Central memory CD8-positive, alpha-beta T cell (primary cell): ENCODE data around the gene MTCH2.

Experiments
- ATAC-seq: fragments of 150-1000 bp; cut with Tn5 transposase; replicated peaks from 2 replicates; pipeline ENCODE4 v1.10.0; 2022; ENCODE audit warnings: mild to moderate bottlenecking, moderate FRiP score, moderate number of reproducible peaks; ENCODE audit not compliant: poor library complexity, severe bottlenecking; ENCODE audit errors: extremely low read depth
- DNase-seq, 2 donors: peaks; one replicate each; pipeline ENCODE4 v3.0.0; 2021; ENCODE audit warnings: low spot score in 2 of 2
- H3K27ac Mint-ChIP-seq: one replicate; pipeline ENCODE4 v1.8.0; 2022; ENCODE audit warnings: low read depth, mild to moderate bottlenecking, moderate library complexity, mixed read lengths
- H3K27me3 Mint-ChIP-seq: one replicate; pipeline ENCODE4 v1.8.0; 2022; ENCODE audit warnings: mixed read lengths
- H3K36me3 Mint-ChIP-seq: one replicate; pipeline ENCODE4 v1.8.0; 2022; ENCODE audit warnings: mild to moderate bottlenecking, moderate library complexity, mixed read lengths; ENCODE audit not compliant: insufficient read depth
- H3K4me1 Mint-ChIP-seq: one replicate; pipeline ENCODE4 v1.8.0; 2022; ENCODE audit warnings: mixed read lengths
- H3K4me3 Mint-ChIP-seq: one replicate; pipeline ENCODE4 v1.8.0; 2022; ENCODE audit warnings: mild to moderate bottlenecking, moderate library complexity, mixed read lengths
- H3K9me3 Mint-ChIP-seq: one replicate; pipeline ENCODE4 v1.8.0; 2022; ENCODE audit warnings: mixed read lengths

Gene MTCH2

DNA sequence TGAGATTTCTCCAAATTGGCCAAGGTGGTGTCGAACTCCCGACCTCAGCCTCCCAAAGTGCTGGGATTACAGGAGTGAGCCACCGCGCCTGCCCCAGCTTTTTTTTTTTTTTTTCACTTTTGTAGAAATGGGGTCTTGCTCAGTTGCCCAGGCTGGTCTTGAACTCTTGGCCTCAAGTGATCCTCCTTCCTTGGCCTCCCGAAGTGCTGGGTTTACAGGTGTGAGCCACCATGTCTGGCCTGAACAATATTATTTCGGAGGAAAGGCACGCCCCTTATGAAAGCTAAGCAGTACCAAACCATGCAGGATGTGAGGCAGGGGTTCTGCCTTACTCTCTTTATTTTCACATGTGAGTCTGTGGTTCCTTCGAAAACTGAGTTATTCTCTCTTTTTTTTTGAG, 16.1 kb downstream of the MTCH2 start:
- no peaks in the 10 kb centered on the region for H3K27me3 Mint-ChIP-seq
- H3K4me1 Mint-ChIP-seq = no peaks in the 10 kb centered on the region
- H3K4me3 Mint-ChIP-seq = no peak overlapping the region
- DNase-seq = no peak
- ATAC-seq = no peak
- no peaks in the 10 kb centered on the region for H3K9me3 Mint-ChIP-seq
- peaks cover 54% of the 10 kb centered on the region for H3K36me3 Mint-ChIP-seq
- no peak overlapping the region for H3K27ac Mint-ChIP-seq

DNA sequence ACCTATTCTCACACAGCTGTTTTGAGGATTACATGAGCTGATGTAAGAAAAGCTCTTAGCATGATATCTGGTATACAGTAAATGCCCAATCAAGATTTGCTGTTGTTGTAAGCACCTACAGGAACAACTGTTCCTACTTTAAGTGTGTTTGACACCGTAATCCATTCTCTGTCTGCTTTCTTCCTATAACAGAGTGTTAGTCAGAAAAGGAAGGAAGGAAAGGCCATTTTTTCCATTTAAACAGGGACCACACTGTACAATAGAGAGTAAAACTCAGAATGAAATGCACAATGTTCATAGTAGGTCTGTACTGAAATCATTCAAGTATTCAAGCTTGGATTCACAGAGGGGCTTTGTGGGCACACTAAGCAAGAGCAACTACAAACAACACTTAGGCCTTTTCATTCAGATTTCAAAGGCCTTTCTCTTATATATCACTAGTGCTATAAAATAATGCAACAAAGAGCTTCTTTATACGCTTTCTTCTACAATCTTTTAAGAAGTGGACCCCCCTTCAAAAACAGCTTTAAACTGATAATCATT, 21.5 kb downstream of the MTCH2 start:
- Mint-ChIP-seq H3K4me1 (no peaks in the 10 kb centered on the region), H3K4me3 (no peak overlapping the region), H3K36me3 (peaks cover 45% of the 10 kb centered on the region), H3K27me3 (no peaks in the 10 kb centered on the region), H3K27ac (no peak overlapping the region), H3K9me3 (no peaks in the 10 kb centered on the region)
- no peak for ATAC-seq
- no peak for DNase-seq

DNA sequence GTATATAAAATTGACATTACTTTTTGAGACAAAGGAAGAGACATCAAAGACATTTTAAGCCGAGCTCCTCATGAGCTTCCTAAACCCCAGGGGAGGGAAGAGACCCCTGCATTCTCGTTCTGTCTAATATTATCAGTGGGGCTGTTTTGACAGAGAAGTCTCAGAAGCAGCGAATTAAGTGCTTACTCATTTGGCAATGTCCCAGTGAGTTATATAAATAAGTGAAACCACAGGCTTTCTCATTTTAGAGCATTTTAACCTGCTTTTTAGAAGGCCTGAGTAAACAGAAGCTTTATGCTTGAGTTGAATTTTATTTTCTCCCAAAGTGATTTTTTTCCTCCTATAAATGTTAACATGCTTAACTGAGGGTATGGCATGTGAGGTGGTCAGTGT, 24.9 kb downstream of the MTCH2 start:
- DNase-seq (no peak), ATAC-seq (no peak)
- Mint-ChIP-seq H3K36me3 (peaks cover 36% of the 10 kb centered on the region), H3K27ac (no peak overlapping the region), H3K4me3 (no peak overlapping the region), H3K9me3 (no peaks in the 10 kb centered on the region), H3K4me1 (no peaks in the 10 kb centered on the region), H3K27me3 (no peaks in the 10 kb centered on the region)

DNA sequence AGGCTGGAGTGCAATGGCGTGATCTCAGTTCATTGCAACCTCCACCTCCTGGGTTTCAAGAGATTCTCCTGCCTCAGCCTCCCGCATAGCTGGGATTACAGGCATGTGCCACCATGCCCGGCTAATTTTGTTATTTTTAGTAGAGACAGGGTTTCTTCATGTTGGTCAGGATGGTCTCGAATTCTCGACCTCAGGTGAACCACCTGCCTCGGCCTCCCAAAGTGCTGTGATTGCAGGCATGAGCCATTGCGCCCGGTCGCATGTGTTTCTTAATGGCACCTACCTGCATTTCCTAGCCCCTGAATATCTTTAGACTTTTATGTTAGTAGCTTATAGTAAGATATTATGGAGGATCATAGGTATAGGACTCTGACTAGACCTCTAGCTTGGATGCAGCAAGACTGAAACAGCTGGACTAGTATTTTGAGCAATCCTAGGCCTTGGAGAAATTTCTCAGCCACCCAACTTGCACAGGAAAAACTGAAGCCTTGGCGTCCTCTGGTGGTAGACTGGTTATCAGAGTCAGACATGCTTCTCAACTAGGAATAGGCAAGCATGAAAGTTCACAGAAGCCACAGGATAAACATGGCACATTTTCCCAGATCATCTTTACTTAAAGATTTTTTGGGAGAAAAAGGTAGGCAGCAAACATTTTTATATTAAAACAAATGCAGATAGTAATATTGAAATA, 25.5 kb downstream of the MTCH2 start:
- H3K9me3 Mint-ChIP-seq = no peaks in the 10 kb centered on the region
- no peak for ATAC-seq
- H3K4me3 Mint-ChIP-seq = no peak overlapping the region
- H3K27ac Mint-ChIP-seq = no peak overlapping the region
- no peaks in the 10 kb centered on the region for H3K4me1 Mint-ChIP-seq
- H3K27me3 Mint-ChIP-seq = no peaks in the 10 kb centered on the region
- DNase-seq = no peak
- peaks cover 31% of the 10 kb centered on the region for H3K36me3 Mint-ChIP-seq

DNA sequence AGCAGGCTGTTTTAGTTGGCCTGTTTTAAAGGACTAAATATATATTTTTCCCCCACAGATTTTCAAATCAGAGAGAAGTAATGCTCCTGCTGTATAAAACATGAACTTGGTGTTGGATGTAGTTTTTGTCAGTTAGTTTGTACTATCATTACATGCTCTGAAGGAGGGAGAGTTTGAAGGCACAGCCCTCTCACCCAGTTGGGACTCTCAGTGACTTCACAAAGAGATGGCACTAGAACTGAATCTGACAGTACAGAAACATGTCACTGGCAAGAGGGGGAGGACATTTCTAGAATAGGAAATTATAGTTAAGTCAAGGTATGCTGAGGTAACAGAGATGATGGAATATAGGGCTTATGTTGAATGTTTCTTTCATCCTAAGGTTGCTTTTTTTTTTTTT, 27.1 kb downstream of the MTCH2 start:
- Mint-ChIP-seq H3K9me3 (no peaks in the 10 kb centered on the region), H3K4me3 (no peak overlapping the region), H3K36me3 (peaks cover 27% of the 10 kb centered on the region), H3K4me1 (no peaks in the 10 kb centered on the region), H3K27ac (no peak overlapping the region), H3K27me3 (no peaks in the 10 kb centered on the region)
- DNase-seq = no peak
- no peak for ATAC-seq

DNA sequence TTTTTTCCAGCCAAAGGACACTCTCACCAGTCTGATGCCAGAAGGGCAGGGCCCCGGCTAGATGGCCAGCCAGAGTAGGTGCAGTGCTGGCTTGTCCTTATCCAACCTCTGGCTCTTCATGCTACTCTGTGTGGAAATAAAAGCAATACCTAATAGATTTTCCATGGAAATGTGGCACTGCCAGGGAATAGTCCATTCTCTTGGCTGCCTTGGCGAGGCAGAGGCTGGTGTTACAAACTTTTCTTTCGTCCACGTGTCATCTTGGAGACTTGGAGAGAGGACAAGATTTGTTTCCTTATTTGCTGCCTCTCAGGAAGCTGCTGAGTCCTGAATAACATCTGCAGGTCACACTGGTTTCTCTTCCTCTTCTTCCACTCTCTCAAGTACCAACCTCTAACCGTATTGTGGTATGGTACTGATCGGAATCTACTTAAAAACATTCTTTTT, 31.0 kb downstream of the MTCH2 start:
- Mint-ChIP-seq H3K9me3 (no peaks in the 10 kb centered on the region), H3K4me3 (no peak overlapping the region), H3K27me3 (no peaks in the 10 kb centered on the region), H3K36me3 (peaks cover 5% of the 10 kb centered on the region), H3K4me1 (no peaks in the 10 kb centered on the region), H3K27ac (no peak overlapping the region)
- DNase-seq = no peak
- ATAC-seq = no peak

DNA sequence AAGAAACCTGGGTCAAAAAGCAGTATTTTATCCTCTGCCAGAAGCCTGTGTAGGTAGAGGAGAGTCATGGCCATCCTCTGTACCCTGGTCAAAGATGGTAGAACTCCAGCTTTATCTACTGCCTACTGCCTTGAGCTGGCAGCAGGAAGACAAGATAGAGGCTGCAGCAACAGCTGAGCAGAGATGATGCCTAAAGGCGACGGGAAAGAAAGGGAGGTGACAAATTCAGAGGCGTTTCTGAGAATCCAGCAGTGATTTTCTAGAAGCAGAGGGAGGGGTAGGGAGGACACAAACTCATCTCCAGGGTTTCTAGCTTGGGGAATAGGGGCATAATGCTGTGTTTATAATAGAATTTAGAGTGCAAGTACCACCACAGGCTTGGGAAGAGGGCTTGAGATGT, 32.7 kb downstream of the MTCH2 start:
- no peak overlapping the region for H3K27ac Mint-ChIP-seq
- DNase-seq = no peak

DNA sequence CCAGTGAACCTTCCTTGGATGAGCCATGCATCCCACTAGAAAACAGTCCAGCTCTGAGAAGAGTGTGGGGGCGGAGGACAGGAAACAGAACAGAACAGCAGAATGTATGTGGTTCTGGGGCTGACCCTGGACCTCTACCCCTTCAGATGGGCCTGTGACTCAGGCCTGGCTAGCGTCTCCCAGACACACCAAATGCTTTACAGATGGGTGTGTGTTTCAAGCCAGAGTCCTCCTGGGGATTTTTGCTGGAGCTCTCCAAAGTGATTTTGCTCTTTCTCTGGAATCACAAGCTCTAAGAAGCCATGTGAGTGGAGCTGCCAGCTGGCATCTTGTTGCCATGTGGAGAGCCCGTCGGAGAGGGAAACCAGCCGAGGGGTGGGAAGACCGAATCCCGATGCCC, 35.0 kb downstream of the MTCH2 start:
- Mint-ChIP-seq H3K4me1 (no peaks in the 10 kb centered on the region), H3K27ac (no peak overlapping the region), H3K4me3 (no peak overlapping the region), H3K27me3 (no peaks in the 10 kb centered on the region), H3K9me3 (no peaks in the 10 kb centered on the region), H3K36me3 (peaks cover 2% of the 10 kb centered on the region)
- ATAC-seq = no peak
- no peak for DNase-seq

More for the DNA sequence above, 32.7 kb downstream of the MTCH2 start:
- H3K36me3 Mint-ChIP-seq = peaks cover 1% of the 10 kb centered on the region
- no peak for ATAC-seq
- H3K27me3 Mint-ChIP-seq = no peaks in the 10 kb centered on the region
- no peak overlapping the region for H3K4me3 Mint-ChIP-seq
- H3K9me3 Mint-ChIP-seq = no peaks in the 10 kb centered on the region
- no peaks in the 10 kb centered on the region for H3K4me1 Mint-ChIP-seq

DNA sequence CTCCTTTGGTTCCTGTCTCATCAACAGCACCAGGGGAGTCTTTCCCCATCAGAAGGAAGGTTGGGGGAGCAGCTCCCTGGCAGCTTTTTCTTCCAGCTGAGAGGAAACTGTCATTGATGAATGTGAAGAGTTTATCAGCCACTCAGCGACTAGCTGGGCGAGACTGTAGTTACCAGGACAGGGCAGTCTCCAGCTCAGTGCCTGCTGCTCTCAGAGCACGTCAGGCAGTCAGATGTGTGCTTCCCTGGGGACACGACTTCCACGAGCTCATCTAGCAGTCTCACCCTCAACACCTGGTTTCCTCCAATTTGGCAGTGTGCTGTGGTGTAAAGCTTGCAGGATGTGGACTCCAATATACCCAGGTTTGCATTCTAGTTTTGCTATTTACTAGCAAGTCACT, 35.6 kb downstream of the MTCH2 start:
- Mint-ChIP-seq H3K27ac (no peak overlapping the region), H3K9me3 (no peaks in the 10 kb centered on the region), H3K4me3 (no peak overlapping the region), H3K27me3 (no peaks in the 10 kb centered on the region), H3K36me3 (peaks cover 2% of the 10 kb centered on the region), H3K4me1 (no peaks in the 10 kb centered on the region)
- DNase-seq (no peak), ATAC-seq (no peak)

DNA sequence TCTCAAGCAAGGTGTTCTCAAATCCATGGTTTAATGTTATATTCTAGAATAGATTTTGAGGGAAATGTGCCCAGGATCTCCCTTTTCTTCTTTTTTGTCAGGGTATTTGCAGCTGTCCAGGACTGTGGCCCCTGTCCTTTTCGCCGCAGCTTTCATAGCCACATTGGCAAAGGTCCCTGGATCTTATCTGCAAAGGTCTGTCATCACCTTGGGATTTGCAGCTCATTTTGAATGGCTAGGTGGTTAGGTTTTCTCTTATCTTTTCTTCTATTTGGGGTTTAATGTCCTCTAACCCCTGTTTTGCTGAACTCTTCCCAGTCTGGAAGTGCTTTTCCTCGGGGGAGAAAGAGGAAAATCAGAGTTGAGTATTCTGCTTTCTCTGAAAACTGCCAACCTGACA, 36.4 kb downstream of the MTCH2 start:
- Mint-ChIP-seq H3K4me1 (no peaks in the 10 kb centered on the region), H3K36me3 (peaks cover 2% of the 10 kb centered on the region), H3K4me3 (no peak overlapping the region), H3K9me3 (no peaks in the 10 kb centered on the region), H3K27me3 (no peaks in the 10 kb centered on the region), H3K27ac (no peak overlapping the region)
- ATAC-seq = no peak
- no peak for DNase-seq

DNA sequence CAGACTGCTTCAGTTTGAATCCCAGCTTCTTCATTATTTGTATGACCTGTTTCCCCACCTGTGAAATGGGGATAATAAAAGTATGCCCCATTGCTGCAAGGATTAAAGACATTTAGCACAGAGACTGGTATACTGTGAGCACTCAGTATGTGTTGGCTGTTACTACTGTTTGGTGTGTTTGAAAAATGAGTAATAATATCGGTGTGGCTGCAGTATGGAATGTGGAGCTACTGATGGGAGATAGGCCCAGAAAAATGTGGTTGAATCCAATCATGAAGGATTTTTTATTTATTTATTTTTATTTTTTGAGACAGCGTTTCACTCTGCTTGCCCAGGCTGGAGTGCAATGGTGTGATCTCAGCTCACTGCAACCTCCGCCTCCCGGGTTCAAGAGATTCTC, 39.1 kb downstream of the MTCH2 start:
- DNase-seq (no peak), ATAC-seq (no peak)
- Mint-ChIP-seq H3K27me3 (no peaks in the 10 kb centered on the region), H3K4me3 (no peak overlapping the region), H3K4me1 (no peaks in the 10 kb centered on the region), H3K9me3 (no peaks in the 10 kb centered on the region), H3K36me3 (peaks cover 1% of the 10 kb centered on the region), H3K27ac (no peak overlapping the region)

DNA sequence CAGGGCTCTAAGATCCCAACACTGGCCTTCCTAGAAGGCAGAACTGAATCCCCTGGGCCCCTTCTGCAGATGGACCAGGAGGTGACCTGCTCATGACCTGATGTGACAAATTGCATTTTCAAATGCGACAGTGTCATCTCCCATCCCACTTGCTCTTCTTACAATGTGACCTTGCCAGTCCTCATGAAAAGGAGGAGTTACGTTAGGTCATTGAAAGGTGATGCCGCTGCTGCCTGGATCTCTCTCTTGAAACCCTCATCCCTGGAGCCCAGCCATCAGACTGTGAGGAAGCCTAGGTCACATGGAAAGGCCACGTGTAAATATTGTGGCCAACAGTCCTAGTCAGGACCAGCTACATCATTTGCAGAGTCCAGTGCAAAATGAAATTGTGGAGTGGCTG, 42.5 kb downstream of the MTCH2 start:
- no peak overlapping the region for H3K27ac Mint-ChIP-seq
- H3K9me3 Mint-ChIP-seq = no peaks in the 10 kb centered on the region
- DNase-seq (no peak), ATAC-seq (no peak)
- peaks cover 1% of the 10 kb centered on the region for H3K36me3 Mint-ChIP-seq
- H3K4me3 Mint-ChIP-seq = no peak overlapping the region
- peaks cover 14% of the 10 kb centered on the region for H3K27me3 Mint-ChIP-seq
- no peaks in the 10 kb centered on the region for H3K4me1 Mint-ChIP-seq

DNA sequence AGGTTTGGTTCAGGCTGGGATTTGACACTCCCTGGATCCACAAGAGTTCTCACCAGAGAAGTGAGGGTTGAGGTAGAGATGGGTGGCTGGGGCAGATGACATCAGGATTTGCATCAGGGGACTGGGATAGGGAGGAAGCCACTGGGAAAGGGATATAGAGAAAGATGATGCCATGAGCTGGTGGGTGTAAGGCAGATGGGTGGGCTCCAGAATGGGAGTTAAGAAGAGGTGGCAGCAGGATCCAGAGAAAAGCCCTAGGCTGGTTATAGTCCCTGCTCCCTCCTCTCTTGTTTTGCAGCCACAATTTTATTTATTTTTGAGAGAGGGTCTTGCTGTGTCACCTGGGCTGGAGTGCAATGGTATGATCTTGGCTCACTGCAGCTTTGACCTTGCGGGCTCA, 46.4 kb downstream of the MTCH2 start:
- DNase-seq (no peak), ATAC-seq (no peak)
- H3K27me3 Mint-ChIP-seq = peaks cover 40% of the 10 kb centered on the region
- H3K9me3 Mint-ChIP-seq = no peaks in the 10 kb centered on the region
- no peak overlapping the region for H3K4me3 Mint-ChIP-seq
- H3K36me3 Mint-ChIP-seq = no peaks in the 10 kb centered on the region
- H3K27ac Mint-ChIP-seq = no peak overlapping the region
- no peaks in the 10 kb centered on the region for H3K4me1 Mint-ChIP-seq
